Parathyroid adenoma (tissue), 2 donors: ENCODE measurements around the gene SNHG17.
A peak's percentile ranks its signal among the peaks of the same experiment; 100 is the strongest.

Source experiments
- H2AFZ ChIP-seq: fragments of 300-600 bp; sonication (generic); one replicate; pipeline ENCODE4 v1.7.0; 2017; ENCODE audit warnings: antibody characterized with exemption, mild to moderate bottlenecking
- H3K27ac ChIP-seq: fragments of 300-600 bp; sonication (generic); one replicate; pipeline ENCODE4 v1.7.0; 2017
- H3K27me3 ChIP-seq: fragments of 300-600 bp; sonication (generic); one replicate; pipeline ENCODE4 v1.7.0; 2017; ENCODE audit warnings: low read length; ENCODE audit not compliant: control insufficient read depth, insufficient read depth
- H3K36me3 ChIP-seq: fragments of 300-600 bp; sonication (generic); one replicate; pipeline ENCODE4 v1.7.0; 2017; ENCODE audit warnings: low read length; ENCODE audit not compliant: control insufficient read depth, insufficient read depth
- H3K4me1 ChIP-seq: fragments of 300-600 bp; sonication (generic); one replicate; pipeline ENCODE4 v1.7.0; 2017; ENCODE audit warnings: control low read depth
- H3K4me2 ChIP-seq: fragments of 300-600 bp; sonication (generic); one replicate; pipeline ENCODE4 v1.7.0; 2017; ENCODE audit warnings: low read length
- H3K4me3 ChIP-seq: fragments of 300-600 bp; sonication (generic); one replicate; pipeline ENCODE4 v1.7.0; 2017; ENCODE audit warnings: low read depth, low read length
- H3K79me2 ChIP-seq: fragments of 300-600 bp; sonication (generic); one replicate; pipeline ENCODE4 v1.7.0; 2017; ENCODE audit warnings: control low read depth
- H3K9ac ChIP-seq: fragments of 300-600 bp; sonication (generic); one replicate; pipeline ENCODE4 v1.7.0; 2017; ENCODE audit warnings: mild to moderate bottlenecking
- H3K9me3 ChIP-seq: fragments of 300-600 bp; sonication (generic); one replicate; pipeline ENCODE4 v1.7.0; 2017; ENCODE audit warnings: low read length; ENCODE audit not compliant: control insufficient read depth
- CTCF ChIP-seq: fragments of 300-600 bp; sonication (generic); IDR thresholded peaks from one replicate; pipeline ENCODE4 v1.7.0; 2017; ENCODE audit warnings: antibody characterized with exemption, mild to moderate bottlenecking
- donor health status: primary hyperparathyroidism.

The SNHG17 gene

DNA sequence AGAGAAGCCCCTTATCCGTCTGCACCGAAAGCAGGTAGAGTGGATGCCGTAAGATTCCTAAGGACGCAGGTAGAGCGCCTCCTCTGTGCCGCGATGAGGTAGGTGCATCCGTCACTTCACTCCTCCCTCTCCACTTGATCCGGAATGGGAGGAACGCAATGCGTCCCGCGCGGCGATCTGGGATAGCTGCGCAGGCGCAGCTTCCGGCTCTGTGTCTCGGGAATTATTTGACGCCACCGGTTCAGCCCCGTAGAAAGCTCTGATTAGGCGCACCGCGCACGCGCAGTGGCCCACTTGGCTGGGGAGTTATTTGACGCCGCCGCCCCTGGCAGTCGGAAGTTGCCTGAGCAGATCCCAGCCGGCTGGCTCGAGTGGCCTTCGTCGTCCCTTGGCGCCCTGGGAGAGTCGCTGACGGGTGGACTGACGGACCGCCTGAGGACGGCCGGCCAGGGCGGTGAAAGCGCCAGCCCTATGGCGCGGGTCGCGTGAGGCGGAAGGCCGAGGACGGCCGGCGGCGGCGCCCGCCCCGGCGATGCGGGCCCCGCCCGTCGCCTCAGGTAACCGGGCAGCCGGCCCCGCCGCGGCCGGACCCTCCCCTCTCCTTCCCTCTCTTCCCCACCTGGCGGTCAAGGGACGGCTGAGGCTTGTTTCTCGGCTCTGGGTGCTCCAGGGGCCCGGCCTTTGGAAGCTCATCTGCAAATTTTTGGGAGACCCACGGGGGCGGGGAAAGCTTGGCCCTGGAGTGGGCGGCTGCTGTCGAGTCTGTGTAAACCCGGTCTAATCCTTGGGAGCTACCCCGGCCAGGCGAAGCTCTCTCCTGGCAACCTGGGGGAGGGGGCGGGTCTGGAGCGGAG is 37.6 kb upstream of the SNHG17 start, which contains the start of gene RALGAPB:
Gene RALGAPB, plus strand, starts transcription at position 331 of the 854 bp plus-strand sequence. CDS start 15,590 bp downstream, outside the sequence.
- Histone ChIP-seq H3K27me3 (no peaks in the 10 kb centered on the region), H3K36me3 (no peaks in the 10 kb centered on the region), H3K4me1 (peaks cover 10% of the 10 kb centered on the region), H3K79me2 (peaks cover 41% of the 10 kb centered on the region), H3K9me3 (no peaks in the 10 kb centered on the region), H3K9ac (peak within 1 kb of the TSS; percentile 42), H2AFZ (peak within 1 kb of the TSS; percentile 81), H3K4me2 (peak within 1 kb of the TSS; percentile 74), H3K4me3 (peak within 1 kb of the TSS; percentile 82), H3K27ac (peak within 1 kb of the TSS; percentile 76)
- peak; percentile 59 for TF ChIP-seq CTCF

DNA sequence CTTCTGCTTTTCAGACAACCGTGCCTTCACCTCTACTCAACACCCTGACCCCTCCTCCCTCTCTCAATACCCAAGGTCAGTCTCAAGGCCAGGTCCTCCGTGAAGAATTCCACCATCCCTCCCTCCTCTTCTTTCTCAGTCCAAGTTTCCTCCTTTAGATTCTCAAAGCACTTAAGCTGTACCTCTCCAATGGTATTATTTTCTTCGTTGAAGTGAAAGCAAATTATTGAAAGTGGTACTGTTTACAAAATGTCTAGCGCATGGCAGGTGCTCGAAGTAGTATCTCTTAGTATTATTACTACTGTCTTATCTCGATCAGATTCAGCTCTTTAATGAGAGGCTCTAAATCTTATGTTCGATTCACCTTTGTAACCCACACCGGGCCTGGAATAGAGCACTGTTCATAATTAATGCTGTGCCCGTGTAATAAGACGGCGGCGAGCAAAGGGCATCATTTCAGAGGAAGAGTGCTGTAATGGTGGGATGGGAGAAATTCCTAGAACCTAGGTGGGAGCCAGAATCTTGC is 36.9 kb upstream of the SNHG17 start:
- H3K4me1 ChIP-seq: peaks cover 10% of the 10 kb centered on the region
- H3K4me2 ChIP-seq: peak overlapping the region; percentile 74
- H3K9ac ChIP-seq: no peak overlapping the region
- H3K4me3 ChIP-seq: peak overlapping the region; percentile 82
- H3K79me2 ChIP-seq: peaks cover 35% of the 10 kb centered on the region
- no peaks in the 10 kb centered on the region for H3K9me3 ChIP-seq
- H3K27me3 ChIP-seq: no peaks in the 10 kb centered on the region
- peak overlapping the region; percentile 76 for H3K27ac ChIP-seq
- no peaks in the 10 kb centered on the region for H3K36me3 ChIP-seq
- H2AFZ ChIP-seq: peak overlapping the region; percentile 81
- TF ChIP-seq CTCF: no peak

GRCh38 chr20:38471245-38471644 is 36.1 kb upstream of the SNHG17 start:
- Histone ChIP-seq H3K4me2 (peak overlapping the region; percentile 74), H3K36me3 (no peaks in the 10 kb centered on the region), H3K27me3 (no peaks in the 10 kb centered on the region), H3K79me2 (peaks cover 31% of the 10 kb centered on the region), H2AFZ (peak overlapping the region; percentile 81), H3K27ac (peak overlapping the region; percentile 76), H3K4me1 (peaks cover 10% of the 10 kb centered on the region), H3K9ac (no peak overlapping the region), H3K9me3 (no peaks in the 10 kb centered on the region), H3K4me3 (no peak overlapping the region)
- no peak for TF ChIP-seq CTCF

DNA sequence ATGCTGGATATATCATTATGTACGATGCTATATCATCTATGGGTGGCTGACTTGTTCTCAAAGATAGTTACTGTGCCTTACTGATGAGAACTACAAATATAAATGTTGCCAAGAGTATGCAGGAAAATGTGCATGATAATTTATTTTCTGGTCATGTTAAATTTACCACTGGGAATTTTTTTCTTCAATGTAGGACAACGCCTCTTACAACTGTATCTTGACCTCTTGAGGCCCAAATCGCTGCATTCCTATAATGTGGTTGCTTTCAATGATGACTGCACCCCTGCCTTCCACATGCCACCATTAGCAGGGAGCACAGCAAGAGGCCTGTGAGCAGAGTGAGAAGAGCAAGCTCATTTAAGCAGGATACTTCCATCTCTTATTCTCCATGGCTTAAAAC is 31.9 kb upstream of the SNHG17 start:
- Histone ChIP-seq H3K9me3 (no peaks in the 10 kb centered on the region), H3K27me3 (no peaks in the 10 kb centered on the region), H3K4me1 (no peaks in the 10 kb centered on the region), H3K27ac (no peak overlapping the region), H3K4me2 (no peak overlapping the region), H3K4me3 (no peak overlapping the region), H3K9ac (no peak overlapping the region), H3K36me3 (no peaks in the 10 kb centered on the region), H3K79me2 (no peaks in the 10 kb centered on the region), H2AFZ (no peak overlapping the region)
- TF ChIP-seq CTCF: no peak
